ENCODE results near the gene SRRM3.

GRCh38 chr7:76234931-76235441 is 33.3 kb downstream of the SRRM3 start:
- no peak for TF ChIP-seq CTCF (IDR thresholded peaks at IDR 0.05)
- no peak for TF ChIP-seq POLR2A (IDR thresholded peaks at IDR 0.05)
